HepG2 (cell line): ENCODE data around the gene NTRK2. TPM values are rescaled to one million over a fixed set of nuclear protein-coding genes. Genes with fewer than 3 reads are reported as not detected.

ENCODE experiments used
- ATAC-seq: fragments of 200-7000 bp; cut with Tn5 transposase; 3 replicates; pipeline ENCODE4 v1.9.1; 2020; ENCODE audit warnings: mild to moderate bottlenecking, moderate library complexity
- BruUV-seq: library from RNA; stranded (reverse); fragments of 400-500 nt; replicated peaks from 2 replicates; lab custom pipeline; 2021; lab: Mats Ljungman, UMichigan
- CTCF ChIA-PET: fragments of 300-600 bp; formaldehyde crosslinking; extraction: SDS; loops from one replicate; lab custom pipeline; 2021; ENCODE audit warnings: low total read pairs, inconsistent platforms, low intra/inter-chr PET ratio; lab: Yijun Ruan, JAX
- POLR2A ChIA-PET: fragments of 350-600 bp; sonication (Branson Sonifier 250); formaldehyde crosslinking; loops from one replicate; lab custom pipeline; 2020; ENCODE audit warnings: antibody characterized with exemption, inconsistent platforms; lab: Yijun Ruan, JAX
- DNase-seq: peaks from one replicate; pipeline ENCODE4 v3.0.0-alpha.2; 2015; ENCODE audit warnings: low spot score
- FAIRE-seq: peaks from 3 replicates; lab custom pipeline; 2011; peaks lifted over from hg19 to GRCh38; lab: Jason Lieb, UNC
- H2AFZ ChIP-seq: one replicate; pipeline ENCODE4 v1.6.1; 2011; ENCODE audit warnings: low read length, inconsistent platforms
- H3K27ac ChIP-seq: fragments of 300-600 bp; 3 replicates; pipeline ENCODE4 v1.8.0; 2011; ENCODE audit warnings: mixed run types, mild to moderate bottlenecking, mixed read lengths, low read length, inconsistent platforms; ENCODE audit not compliant: insufficient read depth; ENCODE audit errors: extremely low read length
- H3K27me3 ChIP-seq, 2 experiments: fragments of 200-600 bp in 1 of 2; 2 replicates in 1 of 2; 3 replicates in 1 of 2; pipeline versions ENCODE4 v1.6.0 to v1.8.0; 2011; ENCODE audit warnings: low read length in 2 of 2, mild to moderate bottlenecking in 2 of 2, moderate library complexity in 2 of 2, inconsistent platforms in 1 of 2; ENCODE audit not compliant: insufficient read depth in 2 of 2, control insufficient read depth in 1 of 2
- H3K36me3 ChIP-seq, 2 experiments: fragments of 200-600 bp in 1 of 2; replicated peaks in 1 of 2; 2 replicates in 1 of 2; 3 replicates in 1 of 2; pipeline versions ENCODE4 v1.5.1 to v1.8.0; 2011; ENCODE audit warnings: low read length in 2 of 2, inconsistent platforms in 1 of 2; ENCODE audit not compliant: insufficient read depth in 2 of 2, control insufficient read depth in 1 of 2
- H3K4me1 ChIP-seq: 2 replicates; pipeline ENCODE4 v1.5.1; 2012; ENCODE audit warnings: low read length, inconsistent platforms; ENCODE audit not compliant: insufficient read depth
- H3K4me2 ChIP-seq: 2 replicates; pipeline ENCODE4 v1.6.0; 2011; ENCODE audit warnings: low read depth, low read length, inconsistent platforms
- H3K4me3 ChIP-seq, 3 experiments: fragments of 200-600 bp in 1 of 3; sonication (generic), shearing (Covaris generic) in 1 of 3; replicated peaks in 1 of 3; 2 replicates each; pipeline ENCODE4 v1.5.1; 2011 to 2016; ENCODE audit warnings: low read length in 3 of 3, inconsistent platforms in 2 of 3, low read depth in 2 of 3, mild to moderate bottlenecking in 2 of 3, control low read depth in 1 of 3, mixed read lengths in 1 of 3; ENCODE audit not compliant: insufficient read depth in 1 of 3
- H3K79me2 ChIP-seq: one replicate; pipeline ENCODE4 v1.6.1; 2011; ENCODE audit warnings: low read length, inconsistent platforms; ENCODE audit not compliant: insufficient read depth
- H3K9ac ChIP-seq: 2 replicates; pipeline ENCODE4 v1.6.0; 2011; ENCODE audit warnings: mild to moderate bottlenecking, low read depth, low read length, inconsistent platforms; ENCODE audit not compliant: insufficient read depth
- H3K9me3 ChIP-seq: 2 replicates; pipeline ENCODE4 v1.5.1; 2012; ENCODE audit warnings: mild to moderate bottlenecking, low read length
- H4K20me1 ChIP-seq: 2 replicates; pipeline ENCODE4 v1.6.0; 2011; ENCODE audit warnings: inconsistent platforms, mild to moderate bottlenecking, low read length, moderate library complexity; ENCODE audit not compliant: insufficient read depth
- MAFF ChIP-seq: IDR thresholded peaks from 2 replicates; pipeline ENCODE4 v1.6.1; 2011; ENCODE audit warnings: low read depth, low read length, improper control_type of control experiment
- MAFK ChIP-seq, 2 experiments: IDR thresholded peaks in 1 of 2; conservative IDR thresholded peaks in 1 of 2; 2 replicates each; pipeline ENCODE4 v1.6.1; 2011; ENCODE audit warnings: improper control_type of control experiment in 2 of 2, low read length in 2 of 2
- SNAPC2 ChIP-seq: sonication (generic); formaldehyde crosslinking; IDR thresholded peaks from 2 replicates; pipeline ENCODE4 v1.8.1; 2022; ENCODE audit warnings: mild to moderate bottlenecking, missing genetic modification reagents
- WGBS: methylation state at CpG from one replicate; pipeline ENCODE4 v1.1.6; 2017; ENCODE audit warnings: low lambda C conversion rate; 5-methylcytosine and 5-hydroxymethylcytosine counted together
- in situ Hi-C: cut with HindIII; loops from 2 replicates; pipeline ENCODE4 v1.10.0; 2017; ENCODE audit warnings: low pct_unique_long_range_greater_than_20kb; ENCODE audit not compliant: extremely low pct_ligation_motif_present
- intact Hi-C: fragments of 100-400 bp; cut with micrococcal nuclease; formaldehyde crosslinking; loops from one replicate; pipeline ENCODE4 v1.10.0; 2022; ENCODE audit not compliant: unreplicated experiment
- polyA plus RNA-seq, 8 experiments: library from polyadenylated mRNA; depleted of rRNA in 3 of 8; stranded (reverse) in 7 of 8; unstranded in 1 of 8; fragments of >200 nt; fragmentation: Illumina TruSeq in 4 of 8; extraction: Trizol in 4 of 8; gene quantifications; 2 replicates each; pipeline versions ENCODE4 v1.2.1 to v1.2.3, GENCODE V29; 2011 to 2016; ENCODE audit warnings: low read depth in 4 of 8, missing spikeins in 1 of 8, mixed read lengths in 1 of 8; ENCODE audit not compliant: insufficient read depth in 1 of 8
- total RNA-seq, 5 experiments: library from RNA; depleted of rRNA; stranded (reverse); fragments of >200 nt; fragmentation: Illumina TruSeq; extraction: Trizol; gene quantifications; 2 replicates each; pipeline ENCODE4 v1.2.3, GENCODE V29; 2016; ENCODE audit warnings: low read depth in 1 of 5
- TF ChIP-seq, protein P1 (sequence below): sonication (generic); formaldehyde crosslinking; IDR thresholded peaks from 2 replicates; pipeline ENCODE4 v1.4.0; 2020; ENCODE audit warnings: missing genetic modification reagents
- TF ChIP-seq, protein P2 (sequence below): fragments of 450-650 bp; IDR thresholded peaks from 2 replicates; pipeline ENCODE4 v1.6.1; 2016

Gene NTRK2
- total and polyA plus RNA-seq, 2 of the 13 experiments (the other 11 are each of a cell fraction or from before 2014, with no cell fraction given) = not detected

DNA sequence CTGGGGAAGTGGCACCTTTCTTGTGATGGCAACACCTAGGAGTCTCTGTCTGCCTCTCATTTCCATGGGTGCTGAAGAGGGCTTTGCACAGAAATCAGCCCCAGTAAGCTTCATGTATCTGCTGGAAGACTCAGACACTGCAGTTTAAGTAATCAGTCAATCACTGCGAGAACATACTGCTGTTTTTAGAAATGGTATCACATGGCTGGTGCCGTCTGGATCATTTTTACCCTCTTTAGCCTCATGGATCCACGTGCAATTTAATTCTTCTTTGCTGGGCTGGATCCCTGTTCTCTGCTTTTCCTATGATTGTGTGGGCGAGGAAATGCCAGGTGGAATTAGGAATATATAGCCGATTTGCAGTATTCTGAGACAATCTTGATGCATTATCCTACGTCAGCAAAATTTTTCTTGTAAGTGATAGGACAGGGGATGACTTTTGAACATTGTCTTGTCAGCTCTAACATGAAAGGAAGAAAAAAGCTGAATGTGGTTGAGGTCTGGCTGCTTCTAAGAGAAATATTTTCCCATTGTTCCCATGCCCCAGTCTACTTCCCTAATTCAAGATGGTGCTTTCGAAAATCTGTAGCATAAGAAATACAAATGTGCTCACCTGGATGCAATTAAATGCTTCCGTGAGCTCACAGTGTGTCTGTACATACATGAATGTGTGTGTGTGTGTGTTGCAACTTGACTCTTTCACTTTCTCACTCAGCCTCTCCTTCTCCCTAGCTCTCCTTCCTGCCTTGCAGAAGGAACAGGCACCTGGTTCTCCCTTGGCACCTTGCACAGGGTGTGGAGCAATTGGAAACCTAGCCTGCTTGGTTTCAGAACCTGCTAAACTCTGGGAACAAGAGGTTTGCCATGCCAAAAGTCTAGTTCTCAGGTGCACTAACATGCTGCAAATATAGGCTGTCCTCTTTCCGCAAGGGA lies 281.6 kb downstream of the NTRK2 start:
- Histone ChIP-seq H3K9ac (no peak overlapping the region), H4K20me1 (no peaks in the 10 kb centered on the region; the same call in 1 of the 2 replicates), H3K27me3 (no peaks in the 10 kb centered on the region), H3K27ac (no peak overlapping the region), H3K4me1 (no peaks in the 10 kb centered on the region), H3K9me3 (no peaks in the 10 kb centered on the region), H3K79me2 (no peaks in the 10 kb centered on the region), H2AFZ (no peak overlapping the region), H3K4me2 (no peak overlapping the region), H3K36me3 (no peaks in the 10 kb centered on the region), H3K4me3 (no peak overlapping the region)
- ChIA-PET POLR2A (no interaction called here), CTCF (no interaction called here)
- no peak for ATAC-seq
- intact Hi-C loops = no loop called here
- no peak for DNase-seq
- in situ Hi-C loops = loop anchor here (25.0 kb wide), 1 partner anchor 564 kb away; no protein-coding TSS in a partner anchor
- no TSS peak for BruUV-seq
- 15% methylated on average over 9 of the region's 9 CpGs for WGBS
- TF ChIP-seq, protein P1, sequence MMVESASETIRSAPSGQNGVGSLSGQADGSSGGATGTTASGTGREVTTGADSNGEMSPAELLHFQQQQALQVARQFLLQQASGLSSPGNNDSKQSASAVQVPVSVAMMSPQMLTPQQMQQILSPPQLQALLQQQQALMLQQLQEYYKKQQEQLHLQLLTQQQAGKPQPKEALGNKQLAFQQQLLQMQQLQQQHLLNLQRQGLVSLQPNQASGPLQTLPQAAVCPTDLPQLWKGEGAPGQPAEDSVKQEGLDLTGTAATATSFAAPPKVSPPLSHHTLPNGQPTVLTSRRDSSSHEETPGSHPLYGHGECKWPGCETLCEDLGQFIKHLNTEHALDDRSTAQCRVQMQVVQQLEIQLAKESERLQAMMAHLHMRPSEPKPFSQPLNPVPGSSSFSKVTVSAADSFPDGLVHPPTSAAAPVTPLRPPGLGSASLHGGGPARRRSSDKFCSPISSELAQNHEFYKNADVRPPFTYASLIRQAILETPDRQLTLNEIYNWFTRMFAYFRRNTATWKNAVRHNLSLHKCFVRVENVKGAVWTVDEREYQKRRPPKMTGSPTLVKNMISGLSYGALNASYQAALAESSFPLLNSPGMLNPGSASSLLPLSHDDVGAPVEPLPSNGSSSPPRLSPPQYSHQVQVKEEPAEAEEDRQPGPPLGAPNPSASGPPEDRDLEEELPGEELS (CRISPR knock-in tag) = no peak
- no peak for TF ChIP-seq SNAPC2 (CRISPR knock-in tag)
- TF ChIP-seq MAFF = peak; percentile 96
- peak; percentile 90 to 98 for TF ChIP-seq MAFK (conservative IDR thresholded peaks at IDR 0.05 in 1 of 2, IDR thresholded peaks at IDR 0.05 in 1 of 2; ENCODE audit: low read length in 2 of 2)
- TF ChIP-seq, protein P2, sequence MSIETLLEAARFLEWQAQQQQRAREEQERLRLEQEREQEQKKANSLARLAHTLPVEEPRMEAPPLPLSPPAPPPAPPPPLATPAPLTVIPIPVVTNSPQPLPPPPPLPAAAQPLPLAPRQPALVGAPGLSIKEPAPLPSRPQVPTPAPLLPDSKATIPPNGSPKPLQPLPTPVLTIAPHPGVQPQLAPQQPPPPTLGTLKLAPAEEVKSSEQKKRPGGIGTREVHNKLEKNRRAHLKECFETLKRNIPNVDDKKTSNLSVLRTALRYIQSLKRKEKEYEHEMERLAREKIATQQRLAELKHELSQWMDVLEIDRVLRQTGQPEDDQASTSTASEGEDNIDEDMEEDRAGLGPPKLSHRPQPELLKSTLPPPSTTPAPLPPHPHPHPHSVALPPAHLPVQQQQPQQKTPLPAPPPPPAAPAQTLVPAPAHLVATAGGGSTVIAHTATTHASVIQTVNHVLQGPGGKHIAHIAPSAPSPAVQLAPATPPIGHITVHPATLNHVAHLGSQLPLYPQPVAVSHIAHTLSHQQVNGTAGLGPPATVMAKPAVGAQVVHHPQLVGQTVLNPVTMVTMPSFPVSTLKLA = peak; percentile 81
- FAIRE-seq = no peak
